DMS79 treated with DMSO at 0.1 percent for 48 hours (cell line): Measurements from ENCODE around the gene TBC1D16.

ENCODE experiments used
- DNase-seq: peaks from one replicate; lab custom pipeline; 2025; lab: John Stamatoyannopoulos, UW

TBC1D16 gene

GRCh38 chr17:79987187-79987934, 48.3 kb downstream of the TBC1D16 start:
- DNase-seq = no peak

GRCh38 chr17:79986411-79987186, 49.1 kb downstream of the TBC1D16 start:
- no peak for DNase-seq

DNA sequence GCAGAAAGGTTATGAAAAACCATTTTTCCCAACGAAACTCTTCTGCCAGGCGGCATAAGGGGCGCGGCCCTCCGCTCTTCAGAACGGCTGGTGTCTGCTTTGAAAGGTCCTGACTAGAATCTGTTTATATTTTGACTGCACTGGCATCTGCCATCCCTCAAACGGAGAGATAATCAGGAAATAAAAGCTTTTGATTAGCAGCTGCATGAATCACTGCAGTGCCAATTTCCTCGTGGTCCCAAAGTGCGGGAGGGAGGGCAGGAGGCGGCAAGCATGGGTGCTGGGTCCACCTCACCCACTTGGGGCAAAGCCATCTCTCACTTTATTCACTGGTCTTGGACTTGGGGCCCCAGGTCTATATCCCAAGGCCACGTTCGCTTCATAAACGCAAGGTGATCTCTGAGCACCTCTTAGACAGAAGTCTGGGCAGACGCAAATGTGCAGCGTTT, 49.7 kb downstream of the TBC1D16 start:
- DNase-seq = no peak

DNA sequence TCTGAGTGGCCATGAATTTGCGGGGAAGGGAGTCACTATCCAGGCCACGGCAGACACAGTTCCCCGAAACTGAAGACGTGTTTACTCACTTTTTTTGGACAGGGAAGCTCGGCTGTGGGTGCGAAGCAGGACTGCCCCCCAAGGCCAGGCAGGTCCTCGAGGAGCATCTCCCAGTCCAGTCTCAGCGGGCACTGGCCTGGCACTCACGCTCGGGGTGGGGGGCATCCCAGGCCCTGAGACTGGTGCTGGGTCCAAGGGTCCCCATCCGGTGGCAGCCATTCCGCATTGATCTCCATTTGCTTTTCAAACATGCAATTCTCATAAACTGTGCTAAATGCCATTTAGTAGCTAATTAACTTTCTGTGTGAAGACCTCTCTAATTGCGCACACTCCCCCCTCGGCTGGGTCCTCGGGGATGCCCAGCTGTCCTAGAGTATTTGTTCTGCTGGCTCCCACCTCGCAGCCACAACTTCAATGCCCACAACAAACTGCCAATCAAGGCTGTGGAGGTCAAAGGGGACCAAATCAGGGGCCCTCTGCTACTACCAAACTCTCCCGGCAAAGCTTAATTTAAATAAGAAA, 50.2 kb downstream of the TBC1D16 start:
- DNase-seq = no peak

GRCh38 chr17:79984877-79985276, 50.8 kb downstream of the TBC1D16 start:
- no peak for DNase-seq

GRCh38 chr17:79984045-79984840, 51.4 kb downstream of the TBC1D16 start:
- no peak for DNase-seq

GRCh38 chr17:79983456-79983855, 52.2 kb downstream of the TBC1D16 start:
- DNase-seq = no peak

GRCh38 chr17:79982986-79983385, 52.7 kb downstream of the TBC1D16 start:
- DNase-seq = no peak

GRCh38 chr17:79981661-79982101, 54.0 kb downstream of the TBC1D16 start:
- no peak for DNase-seq

DNA sequence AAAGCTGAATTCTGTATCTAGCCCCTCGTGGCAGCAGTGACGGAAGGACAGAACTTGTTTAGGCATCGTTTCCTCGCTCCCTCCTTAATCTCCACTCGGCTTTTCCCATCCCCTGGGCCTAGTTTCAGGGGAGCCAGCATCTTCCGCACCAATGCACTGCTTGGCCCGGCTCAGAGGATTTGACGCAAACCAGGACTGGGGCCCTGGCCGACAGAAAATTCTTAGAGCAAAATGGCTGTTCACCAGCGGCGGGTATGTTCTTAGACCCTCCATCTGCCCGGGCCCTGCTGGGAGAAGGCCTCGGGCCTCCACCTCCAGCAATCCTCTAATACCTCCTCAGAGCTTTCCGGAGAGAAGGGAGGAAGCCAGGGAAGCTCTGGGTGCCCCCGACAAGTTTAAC, 54.6 kb downstream of the TBC1D16 start:
- DNase-seq = no peak

DNA sequence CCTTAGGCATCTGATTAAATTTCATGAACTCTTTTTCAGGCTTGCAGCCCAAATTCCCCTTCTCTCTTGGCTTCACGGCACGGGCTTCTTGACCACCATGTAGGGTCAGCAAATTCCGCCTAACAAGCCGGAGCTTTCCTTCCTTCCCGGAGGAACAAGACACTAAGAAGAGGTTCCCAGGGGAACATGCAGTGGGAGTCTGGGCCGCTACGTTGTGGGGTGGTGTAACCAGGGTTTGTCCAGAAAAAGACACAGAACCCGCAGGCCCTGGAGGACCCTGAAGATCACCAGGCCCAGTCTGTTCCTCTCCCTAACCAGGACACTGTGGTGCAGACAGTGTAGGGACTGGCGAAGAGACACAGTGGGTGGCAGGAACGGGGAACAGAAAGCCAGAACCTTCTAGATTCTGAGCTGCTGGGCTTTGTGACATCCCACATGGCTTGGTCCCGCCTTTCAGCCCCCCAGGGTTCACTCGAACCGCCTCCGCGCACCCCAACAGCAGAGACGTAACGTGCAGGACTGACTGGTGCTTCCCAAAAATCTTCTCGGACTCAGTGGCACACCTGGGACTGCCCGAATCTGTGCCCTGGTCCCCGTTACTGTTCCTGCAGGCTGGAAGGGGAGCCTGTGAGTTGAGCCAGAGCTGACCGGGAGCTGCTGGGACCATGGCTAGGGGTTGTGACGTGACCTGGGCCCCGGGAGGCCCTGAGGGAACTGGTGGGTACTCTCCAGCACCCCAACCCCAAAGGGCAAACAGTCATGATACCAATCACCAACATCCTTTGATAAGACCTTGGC, 55.2 kb downstream of the TBC1D16 start:
- no peak for DNase-seq

- DNase-seq = no peak
Observed at GRCh38 chr17:79979816-79980215, 55.9 kb downstream of the TBC1D16 start.

- DNase-seq = no peak
Observed at GRCh38 chr17:79979221-79979741, 56.4 kb downstream of the TBC1D16 start.

GRCh38 chr17:79978548-79978855, 57.2 kb downstream of the TBC1D16 start:
- DNase-seq = no peak

GRCh38 chr17:79977708-79978547, 57.7 kb downstream of the TBC1D16 start:
- DNase-seq = no peak

DNA sequence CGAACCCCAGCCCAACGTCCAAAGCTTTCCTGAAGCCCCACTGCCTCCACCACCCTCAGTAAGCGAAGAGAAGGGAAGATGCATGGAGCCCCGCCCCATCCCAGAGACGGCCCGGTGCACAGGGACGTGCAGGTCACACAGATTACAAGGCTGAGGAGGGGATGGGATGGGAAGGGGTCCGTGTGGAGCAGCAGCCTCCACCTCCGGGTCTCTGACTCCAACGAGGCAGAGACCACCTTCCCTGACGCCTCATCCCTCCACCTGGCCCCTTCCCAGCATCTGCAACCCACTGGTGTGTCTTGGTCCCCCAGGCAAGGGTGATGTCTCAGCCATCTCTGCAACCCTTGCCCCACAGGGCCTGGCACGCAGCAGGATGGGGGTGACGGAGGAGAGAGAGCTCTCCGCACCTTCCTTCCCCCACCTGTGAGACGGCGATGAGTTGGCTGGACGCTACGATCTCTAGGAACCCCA, 58.5 kb downstream of the TBC1D16 start:
- no peak for DNase-seq

GRCh38 chr17:79976451-79976850, 59.2 kb downstream of the TBC1D16 start:
- DNase-seq = no peak

- no peak for DNase-seq
Observed at GRCh38 chr17:79975498-79976134, 60.1 kb downstream of the TBC1D16 start.
